Loucy (cell line): ENCODE data around the gene NKAIN2.
"Not testable (repeated sequence)": the region's sequence is repeated elsewhere in the genome, so short reads cannot be mapped to it uniquely, and the experiment has no call there.

Experiments
- H2AFZ ChIP-seq: fragments of 200-600 bp; sonication (generic); 2 replicates; pipeline ENCODE4 v1.6.0; 2016; ENCODE audit warnings: antibody characterized with exemption, mild to moderate bottlenecking, low read length, moderate library complexity
- H3F3A ChIP-seq: fragments of 200-600 bp; 2 replicates; pipeline ENCODE4 v1.6.0; 2016; ENCODE audit warnings: antibody characterized with exemption, low read depth, mild to moderate bottlenecking
- H3K27me3 ChIP-seq: fragments of 200-600 bp; sonication (generic); 2 replicates; pipeline ENCODE4 v1.6.1; 2014; ENCODE audit warnings: low read length, mild to moderate bottlenecking; ENCODE audit not compliant: insufficient read depth, poor library complexity, severe bottlenecking
- H3K36me3 ChIP-seq: fragments of 200-600 bp; sonication (generic); 2 replicates; pipeline ENCODE4 v1.6.1; 2016; ENCODE audit warnings: low read length; ENCODE audit not compliant: insufficient read depth
- H3K4me1 ChIP-seq: fragments of 200-600 bp; sonication (generic); 2 replicates; pipeline ENCODE4 v1.5.1; 2014; ENCODE audit warnings: low read length, mild to moderate bottlenecking; ENCODE audit not compliant: insufficient read depth, poor library complexity, severe bottlenecking
- H3K4me2 ChIP-seq: fragments of 200-600 bp; sonication (generic); 2 replicates; pipeline ENCODE4 v1.6.0; 2014; ENCODE audit warnings: antibody characterized with exemption, low read length, low read depth, mild to moderate bottlenecking; ENCODE audit not compliant: poor library complexity, severe bottlenecking
- H3K4me3 ChIP-seq: fragments of 200-600 bp; sonication (generic); 2 replicates; pipeline ENCODE4 v1.5.1; 2014; ENCODE audit warnings: low read length, mild to moderate bottlenecking, mixed read lengths; ENCODE audit not compliant: poor library complexity, severe bottlenecking
- H3K79me2 ChIP-seq: fragments of 200-600 bp; sonication (generic); 2 replicates; pipeline ENCODE4 v1.6.1; 2014; ENCODE audit warnings: low read length; ENCODE audit not compliant: insufficient read depth
- H3K9ac ChIP-seq: fragments of 200-600 bp; sonication (generic); 2 replicates; pipeline ENCODE4 v1.6.0; 2014; ENCODE audit warnings: mild to moderate bottlenecking, low read depth, low read length, moderate library complexity; ENCODE audit not compliant: poor library complexity, severe bottlenecking
- H3K9me2 ChIP-seq: fragments of 200-600 bp; sonication (generic); replicated peaks from 2 replicates; pipeline ENCODE4 v1.6.1; 2016; ENCODE audit warnings: low read depth, low read length, mixed read lengths
- H3K9me3 ChIP-seq: fragments of 200-600 bp; sonication (generic); 2 replicates; pipeline ENCODE4 v1.6.1; 2014; ENCODE audit warnings: mild to moderate bottlenecking, antibody characterized with exemption, low read length, low read depth; ENCODE audit not compliant: insufficient read depth
- H4K20me1 ChIP-seq: fragments of 200-600 bp; sonication (generic); 2 replicates; pipeline ENCODE4 v1.6.0; 2014; ENCODE audit warnings: antibody characterized with exemption, low read length, mild to moderate bottlenecking; ENCODE audit not compliant: insufficient read depth, poor library complexity, severe bottlenecking
- EZH2phosphoT487 ChIP-seq: fragments of 200-600 bp; IDR thresholded peaks from 2 replicates; pipeline ENCODE4 v1.6.1; 2018; ENCODE audit warnings: antibody characterized with exemption, mild to moderate bottlenecking, moderate library complexity, borderline replicate concordance
- TF ChIP-seq, protein P1 (sequence below): fragments of 200-600 bp; sonication (generic); conservative IDR thresholded peaks from 2 replicates; pipeline ENCODE4 v1.5.1; 2014; ENCODE audit warnings: mild to moderate bottlenecking, antibody characterized with exemption, low read length

The NKAIN2 gene

GRCh38 chr6:124557873-124558272 is 754.2 kb downstream of the NKAIN2 start:
- H3K36me3 ChIP-seq: no peaks in the 10 kb centered on the region
- no peaks in the 10 kb centered on the region for H4K20me1 ChIP-seq
- H3K9me2 ChIP-seq: no peaks in the 10 kb centered on the region
- no peak overlapping the region for H2AFZ ChIP-seq
- H3K4me3 ChIP-seq: no peak overlapping the region
- no peak overlapping the region for H3K4me2 ChIP-seq
- H3K9ac ChIP-seq: no peak overlapping the region
- H3K9me3 ChIP-seq: no peaks in the 10 kb centered on the region
- no peak for TF ChIP-seq EZH2phosphoT487
- TF ChIP-seq, protein P1, sequence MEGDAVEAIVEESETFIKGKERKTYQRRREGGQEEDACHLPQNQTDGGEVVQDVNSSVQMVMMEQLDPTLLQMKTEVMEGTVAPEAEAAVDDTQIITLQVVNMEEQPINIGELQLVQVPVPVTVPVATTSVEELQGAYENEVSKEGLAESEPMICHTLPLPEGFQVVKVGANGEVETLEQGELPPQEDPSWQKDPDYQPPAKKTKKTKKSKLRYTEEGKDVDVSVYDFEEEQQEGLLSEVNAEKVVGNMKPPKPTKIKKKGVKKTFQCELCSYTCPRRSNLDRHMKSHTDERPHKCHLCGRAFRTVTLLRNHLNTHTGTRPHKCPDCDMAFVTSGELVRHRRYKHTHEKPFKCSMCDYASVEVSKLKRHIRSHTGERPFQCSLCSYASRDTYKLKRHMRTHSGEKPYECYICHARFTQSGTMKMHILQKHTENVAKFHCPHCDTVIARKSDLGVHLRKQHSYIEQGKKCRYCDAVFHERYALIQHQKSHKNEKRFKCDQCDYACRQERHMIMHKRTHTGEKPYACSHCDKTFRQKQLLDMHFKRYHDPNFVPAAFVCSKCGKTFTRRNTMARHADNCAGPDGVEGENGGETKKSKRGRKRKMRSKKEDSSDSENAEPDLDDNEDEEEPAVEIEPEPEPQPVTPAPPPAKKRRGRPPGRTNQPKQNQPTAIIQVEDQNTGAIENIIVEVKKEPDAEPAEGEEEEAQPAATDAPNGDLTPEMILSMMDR: no peak
- H3K27me3 ChIP-seq: no peaks in the 10 kb centered on the region
- no peaks in the 10 kb centered on the region for H3K4me1 ChIP-seq
- H3F3A ChIP-seq: no peaks in the 10 kb centered on the region
- H3K79me2 ChIP-seq: no peaks in the 10 kb centered on the region

DNA sequence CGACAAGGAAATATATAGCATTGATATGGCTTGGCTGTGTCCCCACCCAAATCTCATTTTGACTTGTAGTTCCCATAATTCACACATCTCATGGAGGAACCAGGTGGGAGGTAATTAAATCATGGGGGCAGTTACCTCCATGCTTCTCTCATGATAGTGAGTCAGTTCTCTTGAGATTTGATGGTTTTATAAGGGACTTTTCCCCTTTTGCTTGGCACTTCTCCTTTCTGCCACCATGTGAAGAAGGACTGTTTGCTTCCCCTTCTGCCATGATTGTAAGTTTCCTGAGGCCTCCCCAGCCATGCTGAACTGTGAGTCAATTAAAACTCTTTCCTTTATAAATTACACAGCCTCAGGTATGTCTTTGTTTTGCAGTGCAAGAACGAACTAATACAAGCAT is 756.4 kb downstream of the NKAIN2 start:
- not testable (repeated sequence) for H3K9me2 ChIP-seq, H4K20me1 ChIP-seq, H3F3A ChIP-seq, H3K4me2 ChIP-seq, H3K4me1 ChIP-seq, H3K9me3 ChIP-seq, H2AFZ ChIP-seq, H3K4me3 ChIP-seq, H3K9ac ChIP-seq, H3K79me2 ChIP-seq, H3K27me3 ChIP-seq, H3K36me3 ChIP-seq

DNA sequence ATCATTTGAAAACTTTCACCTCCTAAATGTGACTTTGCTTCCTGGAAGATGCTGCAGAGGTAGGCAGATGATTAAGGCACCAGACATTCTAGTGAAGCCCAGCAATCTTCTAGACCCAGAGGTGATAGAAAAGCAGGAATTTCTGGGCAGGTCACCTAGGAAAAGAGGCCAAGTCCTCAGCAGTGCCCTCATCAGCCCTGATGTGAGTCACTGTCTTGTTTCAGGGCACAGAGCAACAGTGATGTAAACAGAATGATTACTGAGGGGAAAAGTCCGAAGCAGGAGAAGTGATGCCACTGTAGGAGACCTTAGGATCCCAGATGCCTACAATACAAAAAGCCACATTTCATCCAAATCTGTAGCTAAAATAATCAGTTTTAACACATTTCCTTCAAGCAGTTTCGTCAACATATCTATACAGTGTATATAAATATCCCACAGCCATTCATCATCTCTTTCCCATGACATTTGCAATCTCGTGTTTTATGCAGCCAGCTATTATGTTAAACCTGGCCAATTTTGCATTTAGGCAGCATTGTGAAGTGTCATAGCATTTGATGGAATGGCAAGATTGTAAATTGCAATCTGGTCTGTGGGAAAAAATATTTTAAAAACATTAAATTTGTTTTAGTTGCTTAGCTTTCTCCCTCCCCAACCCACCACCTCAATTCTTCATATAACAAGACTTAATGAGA is 757.4 kb downstream of the NKAIN2 start:
- no peaks in the 10 kb centered on the region for H3F3A ChIP-seq
- H3K36me3 ChIP-seq: no peaks in the 10 kb centered on the region
- no peak overlapping the region for H3K4me2 ChIP-seq
- H3K9me2 ChIP-seq: no peaks in the 10 kb centered on the region
- no peaks in the 10 kb centered on the region for H3K9me3 ChIP-seq
- H3K4me3 ChIP-seq: no peak overlapping the region
- H3K27me3 ChIP-seq: no peaks in the 10 kb centered on the region
- no peaks in the 10 kb centered on the region for H3K4me1 ChIP-seq
- H4K20me1 ChIP-seq: no peaks in the 10 kb centered on the region
- TF ChIP-seq, protein P1: no peak
- TF ChIP-seq EZH2phosphoT487: no peak
- no peaks in the 10 kb centered on the region for H3K79me2 ChIP-seq
- no peak overlapping the region for H3K9ac ChIP-seq
- H2AFZ ChIP-seq: no peak overlapping the region

DNA sequence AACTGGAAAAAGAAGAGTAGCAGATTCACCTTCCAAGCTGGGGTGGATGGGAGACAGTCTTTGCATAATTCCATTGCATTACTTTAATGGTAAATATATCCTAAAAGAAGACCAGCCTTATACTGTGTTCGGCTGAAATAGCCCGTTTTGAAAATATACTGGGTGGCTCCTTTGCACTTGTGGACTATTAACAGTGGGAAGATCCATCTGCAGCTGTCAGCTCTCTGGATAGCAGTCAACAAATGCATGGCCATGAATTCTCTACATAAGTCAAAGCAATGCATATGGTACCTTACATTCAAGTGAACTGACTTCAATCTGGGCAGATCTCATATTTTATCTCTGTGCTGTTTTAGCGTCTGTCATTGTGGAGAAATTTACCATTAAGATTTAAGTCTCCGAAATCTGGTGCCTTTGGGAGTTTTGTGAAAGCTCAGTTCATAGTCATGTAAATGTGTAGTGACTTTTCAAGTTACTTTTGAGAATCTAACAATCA is 758.0 kb downstream of the NKAIN2 start:
- TF ChIP-seq, protein P1: no peak
- no peak for TF ChIP-seq EZH2phosphoT487

GRCh38 chr6:124564125-124564524 is 760.5 kb downstream of the NKAIN2 start:
- not testable (repeated sequence) for H3K9ac ChIP-seq, H2AFZ ChIP-seq, H3K4me2 ChIP-seq, H3K4me3 ChIP-seq, H3K4me1 ChIP-seq, H3K27me3 ChIP-seq, H4K20me1 ChIP-seq, H3K9me3 ChIP-seq, H3K79me2 ChIP-seq, H3K36me3 ChIP-seq, H3F3A ChIP-seq, H3K9me2 ChIP-seq

More for the DNA sequence above, 758.0 kb downstream of the NKAIN2 start:
- Histone ChIP-seq H3K4me3 (no peak overlapping the region), H3K79me2 (no peaks in the 10 kb centered on the region), H3K27me3 (no peaks in the 10 kb centered on the region), H3K9ac (no peak overlapping the region), H3K36me3 (no peaks in the 10 kb centered on the region), H3K4me1 (no peaks in the 10 kb centered on the region), H4K20me1 (no peaks in the 10 kb centered on the region), H3F3A (no peaks in the 10 kb centered on the region), H3K4me2 (no peak overlapping the region), H2AFZ (no peak overlapping the region), H3K9me3 (no peaks in the 10 kb centered on the region), H3K9me2 (no peaks in the 10 kb centered on the region)
